ENCODE data around the gene ABR.
"Not testable (repeated sequence)": the region's sequence is repeated elsewhere in the genome, so short reads cannot be mapped to it uniquely, and the experiment has no call there.

The ABR gene

GRCh38 chr17:1124896-1125787 lies 54.6 kb downstream of the ABR start:
- FAIRE-seq (no peak), DNase-seq (ENCODE audit: insufficient read length, low spot score) (no peak)
- TF ChIP-seq CTCF (IDR thresholded peaks at IDR 0.05; ENCODE audit: insufficient read depth, missing control alignments) = no peak

- no peak for DNase-seq (ENCODE audit: insufficient read length, low spot score)
- FAIRE-seq = no peak
- TF ChIP-seq CTCF (IDR thresholded peaks at IDR 0.05; ENCODE audit: insufficient read depth, missing control alignments) = no peak
These were observed 55.7 kb downstream of the ABR start for GRCh38 chr17:1123921-1124715.

- DNase-seq (ENCODE audit: insufficient read length, low spot score) (no peak), FAIRE-seq (no peak)
- no peak for TF ChIP-seq CTCF (IDR thresholded peaks at IDR 0.05; ENCODE audit: insufficient read depth, missing control alignments)
These were observed 56.4 kb downstream of the ABR start for GRCh38 chr17:1123393-1123831.

GRCh38 chr17:1122533-1123392 lies 57.0 kb downstream of the ABR start:
- no peak for FAIRE-seq
- peak; percentile 81 for DNase-seq (ENCODE audit: insufficient read length, low spot score)
- TF ChIP-seq CTCF (IDR thresholded peaks at IDR 0.05; ENCODE audit: insufficient read depth, missing control alignments) = peak; percentile 47

- not testable (repeated sequence) for DNase-seq (ENCODE audit: insufficient read length, low spot score); FAIRE-seq
These were observed 58.4 kb downstream of the ABR start for GRCh38 chr17:1121442-1121817.

GRCh38 chr17:1120596-1121441 lies 59.0 kb downstream of the ABR start:
- no peak for TF ChIP-seq CTCF (IDR thresholded peaks at IDR 0.05; ENCODE audit: insufficient read depth, missing control alignments)
- FAIRE-seq = no peak
- DNase-seq (ENCODE audit: insufficient read length, low spot score) = no peak
